Uterus (tissue), 4 donors: ENCODE data around the gene STX11. TPM values are rescaled to one million over a fixed set of nuclear protein-coding genes. Genes with fewer than 3 reads are reported as not detected.

Source experiments
- DNase-seq, 2 donors: peaks; one replicate each; pipeline ENCODE4 v3.0.0-alpha.2; 2019 to 2020
- H3K27ac ChIP-seq, 2 donors: fragments of 200-600 bp; sonication (generic); 1 replicate in 1 of 2; 2 replicates in 1 of 2; pipeline ENCODE4 v1.5.1; 2016 to 2018
- H3K27me3 ChIP-seq, 2 donors: fragments of 200-600 bp; sonication (generic); one replicate each; pipeline ENCODE4 v1.5.1; 2018 to 2019; ENCODE audit warnings: control low read depth in 1 of 2
- H3K36me3 ChIP-seq, 2 donors: fragments of 200-600 bp; sonication (generic); one replicate each; pipeline ENCODE4 v1.5.1; 2019; ENCODE audit warnings: control low read depth in 1 of 2
- H3K4me1 ChIP-seq, 2 donors: fragments of 200-600 bp; sonication (generic); one replicate each; pipeline ENCODE4 v1.5.1; 2018 to 2019; ENCODE audit warnings: control low read depth in 1 of 2
- H3K4me3 ChIP-seq, 2 donors: fragments of 200-600 bp; sonication (generic); 1 replicate in 1 of 2; 2 replicates in 1 of 2; pipeline ENCODE4 v1.5.1; 2018 to 2019; ENCODE audit warnings: mild to moderate bottlenecking in 1 of 2
- H3K9me3 ChIP-seq, 2 donors: fragments of 200-600 bp; sonication (generic); one replicate each; pipeline ENCODE4 v1.5.1; 2019; ENCODE audit warnings: control low read depth in 1 of 2
- POLR2A ChIP-seq, 2 donors: fragments of 450-650 bp; IDR thresholded peaks; one replicate each; pipeline ENCODE4 v1.6.1; 2016; ENCODE audit warnings: antibody characterized with exemption in 2 of 2, mild to moderate bottlenecking in 1 of 2, moderate library complexity in 1 of 2
- intact Hi-C: fragments of 100-400 bp; cut with DNase I; formaldehyde crosslinking; loops from one replicate; pipeline ENCODE4 v1.15.1; 2023; ENCODE audit warnings: low total_unique reads
- total RNA-seq, 4 donors: library from RNA; depleted of rRNA in 3 of 4; stranded (reverse); fragments of >200 nt in 3 of 4; gene quantifications; one replicate each; pipeline versions ENCODE4 v1.1.0 to v1.2.4, GENCODE V29; 2014 to 2023
- TF ChIP-seq, protein P1 (sequence below), 4 experiments: fragments of 200-600 bp in 2 of 4; fragments of 450-650 bp in 2 of 4; sonication (generic) in 2 of 4; IDR thresholded peaks; one replicate each; pipeline ENCODE4 v1.5.1; 2016 to 2019; ENCODE audit warnings: antibody characterized with exemption in 4 of 4, mild to moderate bottlenecking in 2 of 4, moderate library complexity in 1 of 4
- donor health status: DM: yes; HTN: yes; CAD: no.

Gene STX11
- total RNA-seq, 4 donors from 2014 or later: 0.77 to 6.2 (median 1.9) TPM

DNA sequence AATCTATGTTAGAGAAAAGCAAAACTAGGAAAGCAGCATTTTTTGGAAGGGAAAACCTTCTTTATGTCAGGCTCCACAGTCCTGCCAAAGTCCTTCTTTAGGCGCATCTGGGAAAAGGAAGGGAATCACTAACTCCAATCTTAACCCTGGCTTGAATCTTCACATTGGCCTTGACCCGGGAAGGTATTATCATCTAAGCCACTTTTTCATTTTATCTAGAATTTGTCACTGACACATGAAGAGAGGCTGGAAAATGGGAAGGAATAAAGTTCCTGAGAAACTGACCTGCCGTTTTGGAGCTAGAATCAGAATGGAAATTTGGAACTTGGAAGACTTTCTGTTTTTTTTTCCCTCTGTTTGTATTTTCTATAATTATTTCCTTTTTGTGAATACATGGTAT is 81.4 kb downstream of the STX11 start:
- H3K9me3 ChIP-seq: no peaks in the 10 kb centered on the region
- H3K4me1 ChIP-seq: no peaks in the 10 kb centered on the region
- H3K4me3 ChIP-seq: no peak overlapping the region
- no peak for DNase-seq
- intact Hi-C loops: no loop called here
- TF ChIP-seq, protein P1, sequence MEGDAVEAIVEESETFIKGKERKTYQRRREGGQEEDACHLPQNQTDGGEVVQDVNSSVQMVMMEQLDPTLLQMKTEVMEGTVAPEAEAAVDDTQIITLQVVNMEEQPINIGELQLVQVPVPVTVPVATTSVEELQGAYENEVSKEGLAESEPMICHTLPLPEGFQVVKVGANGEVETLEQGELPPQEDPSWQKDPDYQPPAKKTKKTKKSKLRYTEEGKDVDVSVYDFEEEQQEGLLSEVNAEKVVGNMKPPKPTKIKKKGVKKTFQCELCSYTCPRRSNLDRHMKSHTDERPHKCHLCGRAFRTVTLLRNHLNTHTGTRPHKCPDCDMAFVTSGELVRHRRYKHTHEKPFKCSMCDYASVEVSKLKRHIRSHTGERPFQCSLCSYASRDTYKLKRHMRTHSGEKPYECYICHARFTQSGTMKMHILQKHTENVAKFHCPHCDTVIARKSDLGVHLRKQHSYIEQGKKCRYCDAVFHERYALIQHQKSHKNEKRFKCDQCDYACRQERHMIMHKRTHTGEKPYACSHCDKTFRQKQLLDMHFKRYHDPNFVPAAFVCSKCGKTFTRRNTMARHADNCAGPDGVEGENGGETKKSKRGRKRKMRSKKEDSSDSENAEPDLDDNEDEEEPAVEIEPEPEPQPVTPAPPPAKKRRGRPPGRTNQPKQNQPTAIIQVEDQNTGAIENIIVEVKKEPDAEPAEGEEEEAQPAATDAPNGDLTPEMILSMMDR (IDR thresholded peaks at IDR 0.05): no peak
- TF ChIP-seq POLR2A (IDR thresholded peaks at IDR 0.05): no peak
- H3K27me3 ChIP-seq: no peaks in the 10 kb centered on the region
- no peak overlapping the region for H3K27ac ChIP-seq
- no peaks in the 10 kb centered on the region for H3K36me3 ChIP-seq

DNA sequence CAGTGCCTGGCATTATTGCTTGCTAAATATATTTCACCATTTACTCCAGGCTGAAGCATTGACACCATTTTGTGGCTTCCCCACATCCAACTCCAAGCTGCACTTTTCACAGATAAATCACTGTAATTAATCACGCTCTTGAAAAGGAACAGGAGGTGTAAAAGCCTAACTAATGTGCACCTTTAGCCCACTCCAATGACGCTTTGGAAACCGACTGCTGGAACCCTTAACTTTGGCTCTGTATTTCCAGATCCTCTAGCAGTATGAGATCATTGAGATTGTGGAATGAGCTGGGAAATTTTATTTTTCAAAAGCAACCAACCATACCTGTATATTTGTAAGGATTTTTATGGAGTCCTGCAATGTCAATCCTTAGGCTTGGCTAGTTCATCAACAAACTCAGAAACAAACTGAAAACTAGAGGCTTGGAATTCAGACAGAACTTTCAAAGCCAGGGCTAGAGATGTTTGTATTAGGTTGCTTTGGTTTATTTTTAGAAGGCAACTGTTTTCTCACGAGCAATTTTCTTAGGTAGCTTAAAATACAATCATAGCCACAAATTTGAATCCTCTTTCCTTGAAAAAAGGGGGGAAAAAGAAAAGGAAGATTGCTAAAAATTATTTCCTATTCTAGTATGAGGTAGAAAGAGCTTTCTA is 82.0 kb downstream of the STX11 start:
- DNase-seq: no peak
- intact Hi-C loops: no loop called here
- Histone ChIP-seq H3K36me3 (no peaks in the 10 kb centered on the region), H3K4me1 (no peaks in the 10 kb centered on the region), H3K27me3 (no peaks in the 10 kb centered on the region), H3K4me3 (no peak overlapping the region), H3K9me3 (no peaks in the 10 kb centered on the region), H3K27ac (no peak overlapping the region)
- TF ChIP-seq, protein P1 (IDR thresholded peaks at IDR 0.05): no peak
- no peak for TF ChIP-seq POLR2A (IDR thresholded peaks at IDR 0.05)

DNA sequence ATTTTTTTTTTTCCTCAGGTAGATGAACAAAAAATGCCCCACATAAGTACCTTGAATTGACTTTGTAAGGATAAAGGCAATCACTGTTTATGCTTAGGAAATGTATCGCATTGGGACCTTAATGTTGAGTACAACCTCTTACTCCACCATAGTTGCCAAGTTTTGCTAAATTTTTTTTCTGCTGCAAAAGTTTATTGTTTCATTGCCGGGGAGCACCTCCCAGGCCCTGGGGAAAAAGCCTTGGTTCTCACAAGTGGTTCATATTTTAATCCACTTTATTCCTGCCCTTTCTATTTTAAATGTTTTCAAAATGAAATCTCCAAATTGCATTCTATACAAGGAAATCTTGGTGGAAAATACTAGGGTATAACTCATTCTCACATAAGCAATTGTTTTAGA is 82.5 kb downstream of the STX11 start:
- intact Hi-C loops: no loop called here
- TF ChIP-seq POLR2A (IDR thresholded peaks at IDR 0.05): no peak
- TF ChIP-seq, protein P1 (IDR thresholded peaks at IDR 0.05): no peak
- Histone ChIP-seq H3K36me3 (no peaks in the 10 kb centered on the region), H3K27ac (no peak overlapping the region), H3K4me3 (no peak overlapping the region), H3K9me3 (no peaks in the 10 kb centered on the region), H3K4me1 (no peaks in the 10 kb centered on the region), H3K27me3 (no peaks in the 10 kb centered on the region)
- no peak for DNase-seq

DNA sequence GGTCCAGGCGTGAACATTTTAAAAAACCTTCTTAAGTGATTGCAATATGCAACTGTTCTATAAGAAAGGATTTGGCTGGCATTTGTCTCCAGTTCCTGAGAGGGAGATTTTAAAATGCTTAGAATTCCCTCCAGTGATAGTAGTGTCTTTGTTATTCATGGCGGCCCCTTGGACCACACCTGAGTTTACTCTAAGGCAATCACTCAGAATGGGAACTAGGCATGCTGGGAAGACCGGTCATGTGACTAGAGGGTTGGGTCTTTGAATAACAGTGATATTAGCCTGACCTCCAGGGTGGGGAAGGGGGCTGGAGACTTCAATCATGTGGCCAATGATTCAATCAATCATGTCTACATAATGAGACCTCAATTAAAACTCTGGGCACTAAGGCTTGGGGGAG is 84.1 kb downstream of the STX11 start:
- intact Hi-C loops: no loop called here

DNA sequence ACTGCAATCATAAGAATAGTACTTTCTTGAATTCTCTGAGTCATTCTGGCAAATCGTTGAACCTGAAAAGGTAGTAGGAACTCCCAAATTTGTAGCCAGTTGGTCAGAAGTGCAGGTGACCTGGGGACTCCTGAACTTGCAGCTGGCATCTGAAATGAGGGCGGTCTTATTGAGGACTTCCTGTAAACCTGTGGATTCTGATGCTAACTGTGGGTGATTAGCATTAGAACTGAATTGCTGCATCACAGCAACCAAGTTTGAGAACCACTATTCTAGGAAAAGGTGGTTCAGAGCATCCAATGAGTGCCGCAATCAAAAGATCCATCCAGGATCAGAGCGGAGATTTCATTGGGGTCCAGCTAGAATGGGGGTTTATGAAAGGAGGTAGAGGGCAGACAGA is 84.6 kb downstream of the STX11 start:
- H3K4me1 ChIP-seq: no peaks in the 10 kb centered on the region
- no peaks in the 10 kb centered on the region for H3K36me3 ChIP-seq
- H3K4me3 ChIP-seq: no peak overlapping the region
- intact Hi-C loops: no loop called here
- H3K27me3 ChIP-seq: no peaks in the 10 kb centered on the region
- no peak for DNase-seq
- TF ChIP-seq, protein P1 (IDR thresholded peaks at IDR 0.05): no peak
- TF ChIP-seq POLR2A (IDR thresholded peaks at IDR 0.05): no peak
- H3K9me3 ChIP-seq: no peaks in the 10 kb centered on the region
- no peak overlapping the region for H3K27ac ChIP-seq

More for the DNA sequence above, 84.1 kb downstream of the STX11 start:
- Histone ChIP-seq H3K27me3 (no peaks in the 10 kb centered on the region), H3K9me3 (no peaks in the 10 kb centered on the region), H3K4me3 (no peak overlapping the region), H3K4me1 (no peaks in the 10 kb centered on the region), H3K36me3 (no peaks in the 10 kb centered on the region), H3K27ac (no peak overlapping the region)
- DNase-seq: no peak
- TF ChIP-seq, protein P1 (IDR thresholded peaks at IDR 0.05): no peak
- no peak for TF ChIP-seq POLR2A (IDR thresholded peaks at IDR 0.05)

Other genes with a start within 250 kb of the STX11 start
- 10 to 100 TPM in 3 of 4 donors, 1 to 10 TPM in 1; 8.7 to 76.9 (median 29.3) TPM for gene PLAGL1, start 142.3 kb upstream of the STX11 start, total RNA-seq
- gene SF3B5, start 54.9 kb upstream of the STX11 start, total RNA-seq: 100 to 1,000 TPM in 2 of 4 donors, 10 to 100 TPM in 2; 46.6 to 166 (median 97.2) TPM
- gene UTRN, start 134.8 kb downstream of the STX11 start, total RNA-seq: 100 to 1,000 TPM in 3 of 4 donors, 10 to 100 TPM in 1; 86.8 to 336 (median 231) TPM